ENCODE data around the gene GMDS.

DNA sequence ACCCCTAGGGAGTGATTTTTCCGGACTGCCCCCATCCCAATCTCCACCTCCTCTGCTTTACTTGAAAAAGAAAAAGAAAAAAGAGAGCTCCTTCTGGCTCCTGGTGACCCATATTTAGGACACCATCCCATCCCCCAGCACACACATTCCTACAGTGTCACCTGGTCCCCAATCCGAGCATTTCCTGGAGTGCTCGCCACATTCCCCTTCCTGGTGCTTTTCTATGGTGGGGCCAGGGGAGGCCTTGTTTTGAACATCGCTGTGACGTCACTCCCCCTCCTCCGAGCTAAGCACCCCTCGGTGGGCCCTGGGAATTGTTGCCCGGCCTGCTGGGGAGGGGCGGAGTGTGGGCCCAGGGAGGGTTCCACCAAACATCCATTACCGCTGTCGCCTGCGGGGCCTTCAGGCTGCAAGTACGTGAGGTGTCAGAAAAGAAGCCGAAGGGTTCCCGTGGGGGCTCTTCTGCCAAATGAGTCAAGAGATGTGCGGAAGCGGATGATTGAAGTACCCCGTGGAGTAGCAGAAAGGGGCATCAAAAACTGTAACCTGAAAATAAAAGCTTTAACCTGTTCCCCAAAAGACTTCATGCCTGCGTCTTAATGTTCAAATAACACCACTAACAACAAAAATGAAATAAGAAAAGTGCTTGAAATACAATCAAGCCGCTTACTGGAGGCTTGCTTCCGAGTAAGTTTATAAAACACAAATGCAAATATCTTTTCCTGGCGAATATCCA, 638.5 kb downstream of the GMDS start:
- TF ChIP-seq, protein P1, sequence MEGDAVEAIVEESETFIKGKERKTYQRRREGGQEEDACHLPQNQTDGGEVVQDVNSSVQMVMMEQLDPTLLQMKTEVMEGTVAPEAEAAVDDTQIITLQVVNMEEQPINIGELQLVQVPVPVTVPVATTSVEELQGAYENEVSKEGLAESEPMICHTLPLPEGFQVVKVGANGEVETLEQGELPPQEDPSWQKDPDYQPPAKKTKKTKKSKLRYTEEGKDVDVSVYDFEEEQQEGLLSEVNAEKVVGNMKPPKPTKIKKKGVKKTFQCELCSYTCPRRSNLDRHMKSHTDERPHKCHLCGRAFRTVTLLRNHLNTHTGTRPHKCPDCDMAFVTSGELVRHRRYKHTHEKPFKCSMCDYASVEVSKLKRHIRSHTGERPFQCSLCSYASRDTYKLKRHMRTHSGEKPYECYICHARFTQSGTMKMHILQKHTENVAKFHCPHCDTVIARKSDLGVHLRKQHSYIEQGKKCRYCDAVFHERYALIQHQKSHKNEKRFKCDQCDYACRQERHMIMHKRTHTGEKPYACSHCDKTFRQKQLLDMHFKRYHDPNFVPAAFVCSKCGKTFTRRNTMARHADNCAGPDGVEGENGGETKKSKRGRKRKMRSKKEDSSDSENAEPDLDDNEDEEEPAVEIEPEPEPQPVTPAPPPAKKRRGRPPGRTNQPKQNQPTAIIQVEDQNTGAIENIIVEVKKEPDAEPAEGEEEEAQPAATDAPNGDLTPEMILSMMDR (IDR thresholded peaks at IDR 0.05), result no peak
- no peak for TF ChIP-seq POLR2A (IDR thresholded peaks at IDR 0.05)
